ENCODE data around the gene C1orf53.

DNA sequence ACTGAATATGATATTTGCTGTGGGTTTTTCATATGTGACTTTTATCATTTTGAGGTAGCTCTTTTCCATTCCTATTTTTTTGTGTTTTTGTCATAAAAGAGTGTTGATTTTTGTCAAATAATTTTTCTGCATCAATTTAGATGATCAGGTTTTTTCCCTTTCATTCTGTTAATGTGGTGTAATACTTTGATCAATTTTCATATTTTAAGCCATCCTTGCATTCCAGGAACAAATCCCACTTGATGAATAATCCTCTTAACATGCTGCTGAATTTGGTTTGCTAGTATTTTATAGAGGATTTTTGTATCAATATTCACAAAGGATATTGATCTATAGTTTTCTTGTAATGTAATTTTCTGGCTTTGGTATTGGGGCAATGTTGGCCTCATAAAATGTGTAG is 25.5 kb upstream of the C1orf53 start:
- TF ChIP-seq, protein P1, sequence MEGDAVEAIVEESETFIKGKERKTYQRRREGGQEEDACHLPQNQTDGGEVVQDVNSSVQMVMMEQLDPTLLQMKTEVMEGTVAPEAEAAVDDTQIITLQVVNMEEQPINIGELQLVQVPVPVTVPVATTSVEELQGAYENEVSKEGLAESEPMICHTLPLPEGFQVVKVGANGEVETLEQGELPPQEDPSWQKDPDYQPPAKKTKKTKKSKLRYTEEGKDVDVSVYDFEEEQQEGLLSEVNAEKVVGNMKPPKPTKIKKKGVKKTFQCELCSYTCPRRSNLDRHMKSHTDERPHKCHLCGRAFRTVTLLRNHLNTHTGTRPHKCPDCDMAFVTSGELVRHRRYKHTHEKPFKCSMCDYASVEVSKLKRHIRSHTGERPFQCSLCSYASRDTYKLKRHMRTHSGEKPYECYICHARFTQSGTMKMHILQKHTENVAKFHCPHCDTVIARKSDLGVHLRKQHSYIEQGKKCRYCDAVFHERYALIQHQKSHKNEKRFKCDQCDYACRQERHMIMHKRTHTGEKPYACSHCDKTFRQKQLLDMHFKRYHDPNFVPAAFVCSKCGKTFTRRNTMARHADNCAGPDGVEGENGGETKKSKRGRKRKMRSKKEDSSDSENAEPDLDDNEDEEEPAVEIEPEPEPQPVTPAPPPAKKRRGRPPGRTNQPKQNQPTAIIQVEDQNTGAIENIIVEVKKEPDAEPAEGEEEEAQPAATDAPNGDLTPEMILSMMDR (IDR thresholded peaks at IDR 0.05): no peak
- TF ChIP-seq POLR2A (IDR thresholded peaks at IDR 0.05): no peak
